A549 (cell line): ENCODE data around the gene PARD3B.

Source experiments
- CEBPB ChIP-seq, 2 experiments: fragments of >200 bp in 1 of 2; sonication (Bioruptor Twin) in 1 of 2; formaldehyde crosslinking in 1 of 2; IDR thresholded peaks; 2 replicates each; pipeline ENCODE4 v1.6.1; 2012 to 2016
- JUN ChIP-seq, 2 experiments: fragments of >200 bp; sonication (Bioruptor Twin); formaldehyde crosslinking; IDR thresholded peaks; 2 replicates in 1 of 2; 3 replicates in 1 of 2; pipeline ENCODE4 v1.6.1; 2016 to 2017
- JUNB ChIP-seq: fragments of >200 bp; sonication (Bioruptor Twin); formaldehyde crosslinking; IDR thresholded peaks from 2 replicates; pipeline ENCODE4 v1.6.1; 2016
- MAFK ChIP-seq: fragments of 450-650 bp; IDR thresholded peaks from 2 replicates; pipeline ENCODE4 v1.6.1; 2014; ENCODE audit not compliant: partially characterized antibody
- POLR2A ChIP-seq: IDR thresholded peaks from 2 replicates; pipeline ENCODE4 v1.6.1; 2012; ENCODE audit warnings: mild to moderate bottlenecking, low read length
- TF ChIP-seq, protein P1 (sequence below): fragments of >200 bp; sonication (Bioruptor Twin); formaldehyde crosslinking; IDR thresholded peaks from 3 replicates; pipeline ENCODE4 v1.5.1; 2016

GRCh38 chr2:205390866-205391265 is 845.6 kb downstream of the PARD3B start:
- TF ChIP-seq JUNB (no peak), MAFK (no peak), JUN (IDR thresholded peaks at IDR 0.05) (no peak), POLR2A (no peak), CEBPB (IDR thresholded peaks at IDR 0.05) (no peak)
- TF ChIP-seq, protein P1, sequence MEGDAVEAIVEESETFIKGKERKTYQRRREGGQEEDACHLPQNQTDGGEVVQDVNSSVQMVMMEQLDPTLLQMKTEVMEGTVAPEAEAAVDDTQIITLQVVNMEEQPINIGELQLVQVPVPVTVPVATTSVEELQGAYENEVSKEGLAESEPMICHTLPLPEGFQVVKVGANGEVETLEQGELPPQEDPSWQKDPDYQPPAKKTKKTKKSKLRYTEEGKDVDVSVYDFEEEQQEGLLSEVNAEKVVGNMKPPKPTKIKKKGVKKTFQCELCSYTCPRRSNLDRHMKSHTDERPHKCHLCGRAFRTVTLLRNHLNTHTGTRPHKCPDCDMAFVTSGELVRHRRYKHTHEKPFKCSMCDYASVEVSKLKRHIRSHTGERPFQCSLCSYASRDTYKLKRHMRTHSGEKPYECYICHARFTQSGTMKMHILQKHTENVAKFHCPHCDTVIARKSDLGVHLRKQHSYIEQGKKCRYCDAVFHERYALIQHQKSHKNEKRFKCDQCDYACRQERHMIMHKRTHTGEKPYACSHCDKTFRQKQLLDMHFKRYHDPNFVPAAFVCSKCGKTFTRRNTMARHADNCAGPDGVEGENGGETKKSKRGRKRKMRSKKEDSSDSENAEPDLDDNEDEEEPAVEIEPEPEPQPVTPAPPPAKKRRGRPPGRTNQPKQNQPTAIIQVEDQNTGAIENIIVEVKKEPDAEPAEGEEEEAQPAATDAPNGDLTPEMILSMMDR, result no peak
